Mesenchymal stem cell (in vitro differentiated cells and primary cell): Measurements from ENCODE around the gene TRPV3.

Source experiments
- DNase-seq: peaks from one replicate; pipeline ENCODE4 v3.0.0-alpha.2; 2013
- H2AFZ ChIP-seq: one replicate; pipeline ENCODE4 v1.6.1; 2013; ENCODE audit warnings: low read depth, mild to moderate bottlenecking, control low read depth, inconsistent platforms, low read length, moderate library complexity
- H2AK5ac ChIP-seq: 2 replicates; pipeline ENCODE4 v1.6.1; 2013; ENCODE audit warnings: low read length, moderate library complexity, mild to moderate bottlenecking, inconsistent platforms; ENCODE audit not compliant: severe bottlenecking
- H2BK120ac ChIP-seq: one replicate; pipeline ENCODE4 v1.6.1; 2013; ENCODE audit warnings: low read depth, mild to moderate bottlenecking, inconsistent platforms, low read length, moderate library complexity
- H2BK12ac ChIP-seq, 2 experiments: one replicate each; pipeline ENCODE4 v1.6.1; 2013; ENCODE audit warnings: inconsistent platforms in 2 of 2, low read length in 2 of 2, mild to moderate bottlenecking in 2 of 2, moderate library complexity in 2 of 2, control low read depth in 1 of 2
- H2BK15ac ChIP-seq: one replicate; pipeline ENCODE4 v1.6.1; 2013; ENCODE audit warnings: mild to moderate bottlenecking, low read depth, inconsistent platforms; ENCODE audit not compliant: poor library complexity, severe bottlenecking
- H2BK5ac ChIP-seq: 2 replicates; pipeline ENCODE4 v1.6.1; 2013; ENCODE audit warnings: low read depth, mild to moderate bottlenecking, low read length, control low read depth, inconsistent platforms; ENCODE audit not compliant: poor library complexity, severe bottlenecking
- H3K14ac ChIP-seq, 2 experiments: one replicate each; pipeline ENCODE4 v1.6.1; 2013; ENCODE audit warnings: inconsistent platforms in 2 of 2, low read length in 2 of 2, control low read depth in 1 of 2, mild to moderate bottlenecking in 1 of 2, moderate library complexity in 1 of 2
- H3K18ac ChIP-seq, 2 experiments: one replicate each; pipeline ENCODE4 v1.6.1; 2013; ENCODE audit warnings: inconsistent platforms in 2 of 2, low read length in 2 of 2, control low read depth in 1 of 2, low read depth in 1 of 2, mild to moderate bottlenecking in 1 of 2
- H3K23ac ChIP-seq, 2 experiments: one replicate each; pipeline ENCODE4 v1.6.1; 2013; ENCODE audit warnings: inconsistent platforms in 2 of 2, low read length in 2 of 2, mild to moderate bottlenecking in 2 of 2, moderate library complexity in 2 of 2, control low read depth in 1 of 2
- H3K27ac ChIP-seq: 2 replicates; pipeline ENCODE4 v1.5.1; 2013; ENCODE audit warnings: mild to moderate bottlenecking, moderate library complexity, low read length, control low read depth, inconsistent platforms; ENCODE audit not compliant: poor library complexity, severe bottlenecking
- H3K27me3 ChIP-seq, 2 experiments: 2 replicates each; pipeline versions ENCODE4 v1.6.1 to v1.7.0; 2013; ENCODE audit warnings: low read length in 2 of 2, mild to moderate bottlenecking in 2 of 2, moderate library complexity in 2 of 2, control low read depth in 1 of 2, inconsistent platforms in 1 of 2; ENCODE audit not compliant: control insufficient read depth in 1 of 2, insufficient read depth in 1 of 2
- H3K36me3 ChIP-seq, 2 experiments: 2 replicates each; pipeline versions ENCODE4 v1.6.1 to v1.7.0; 2013; ENCODE audit warnings: low read length in 2 of 2, control low read depth in 1 of 2, inconsistent platforms in 1 of 2, low read depth in 1 of 2, mild to moderate bottlenecking in 1 of 2; ENCODE audit not compliant: insufficient read depth in 2 of 2, control insufficient read depth in 1 of 2
- H3K4ac ChIP-seq, 2 experiments: one replicate each; pipeline ENCODE4 v1.6.1; 2013; ENCODE audit warnings: inconsistent platforms in 2 of 2, low read length in 2 of 2, mild to moderate bottlenecking in 2 of 2, moderate library complexity in 2 of 2, control low read depth in 1 of 2, low read depth in 1 of 2
- H3K4me1 ChIP-seq: 2 replicates; pipeline ENCODE4 v1.6.1; 2013; ENCODE audit warnings: low read depth, low read length, control low read depth; ENCODE audit not compliant: control insufficient read depth, insufficient read depth
- H3K4me2 ChIP-seq: 2 replicates; pipeline ENCODE4 v1.6.1; 2013; ENCODE audit warnings: low read length, mild to moderate bottlenecking, inconsistent platforms; ENCODE audit not compliant: poor library complexity, severe bottlenecking
- H3K4me3 ChIP-seq, 2 experiments: 2 replicates each; pipeline versions ENCODE4 v1.5.1 to v1.7.0; 2013; ENCODE audit warnings: low read length in 2 of 2, mild to moderate bottlenecking in 2 of 2, control low read depth in 1 of 2, low read depth in 1 of 2; ENCODE audit not compliant: insufficient read depth in 1 of 2
- H3K79me1 ChIP-seq: replicated peaks from 2 replicates; pipeline ENCODE4 v1.6.1; 2013; ENCODE audit warnings: mild to moderate bottlenecking, control low read depth, low read length, inconsistent platforms; ENCODE audit not compliant: poor library complexity, severe bottlenecking
- H3K9ac ChIP-seq: 2 replicates; pipeline ENCODE4 v1.7.0; 2013; ENCODE audit warnings: mild to moderate bottlenecking, low read length, moderate library complexity
- H3K9me3 ChIP-seq: 2 replicates; pipeline ENCODE4 v1.7.0; 2013; ENCODE audit warnings: mild to moderate bottlenecking, low read length; ENCODE audit not compliant: control insufficient read depth
- H4K8ac ChIP-seq: one replicate; pipeline ENCODE4 v1.6.1; 2013; ENCODE audit warnings: inconsistent platforms, mild to moderate bottlenecking, low read length, moderate library complexity
- H4K91ac ChIP-seq: one replicate; pipeline ENCODE4 v1.6.1; 2013; ENCODE audit warnings: mild to moderate bottlenecking, low read length, inconsistent platforms
- WGBS: methylation state at CpG from one replicate; pipeline ENCODE4 v1.1.7; 2013; ENCODE audit warnings: mixed read lengths; 5-methylcytosine and 5-hydroxymethylcytosine counted together

Gene TRPV3

DNA sequence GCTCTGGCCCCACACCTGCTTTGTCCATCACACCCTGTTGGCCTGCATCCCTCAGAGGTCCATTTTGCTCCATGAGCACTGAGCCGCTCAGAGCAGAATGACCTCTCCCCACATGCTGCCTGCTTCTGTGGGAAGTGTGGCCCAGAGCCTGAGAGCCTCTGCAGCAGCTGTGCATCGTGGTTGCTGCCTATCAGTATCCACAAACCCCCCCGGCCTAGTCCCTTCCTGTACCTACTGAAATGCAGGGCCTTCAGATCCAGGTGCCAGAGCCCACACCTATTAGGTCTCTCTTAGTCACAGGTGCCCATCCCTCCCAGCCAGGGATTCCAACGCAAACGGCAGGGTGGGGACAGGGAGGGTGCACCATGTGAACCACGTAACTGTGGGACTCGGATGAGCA is 16.6 kb upstream of the TRPV3 start:
- WGBS, result 96% methylated on average over 7 of the region's 7 CpGs
- no peak overlapping the region for H2AFZ ChIP-seq
- H2BK12ac ChIP-seq, result no peak overlapping the region
- H4K8ac ChIP-seq, result no peak overlapping the region
- H3K9me3 ChIP-seq, result no peaks in the 10 kb centered on the region
- H3K27me3 ChIP-seq, result no peaks in the 10 kb centered on the region
- H3K23ac ChIP-seq, result no peak overlapping the region
- H2AK5ac ChIP-seq, result no peak overlapping the region
- H3K36me3 ChIP-seq, result peaks cover 24 to 44% of the 10 kb centered on the region in 2 experiments
- H3K18ac ChIP-seq, result no peak overlapping the region
- no peak overlapping the region for H2BK15ac ChIP-seq
- no peak overlapping the region for H2BK120ac ChIP-seq
- no peak overlapping the region for H2BK5ac ChIP-seq
- no peak overlapping the region for H4K91ac ChIP-seq
- H3K9ac ChIP-seq, result no peak overlapping the region
- H3K79me1 ChIP-seq, result no peaks in the 10 kb centered on the region
- no peak overlapping the region for H3K4ac ChIP-seq
- no peak overlapping the region for H3K4me3 ChIP-seq
- H3K27ac ChIP-seq, result no peak overlapping the region
- H3K4me1 ChIP-seq, result no peaks in the 10 kb centered on the region
- H3K4me2 ChIP-seq, result no peak overlapping the region
- no peak for DNase-seq
- H3K14ac ChIP-seq, result no peak overlapping the region

DNA sequence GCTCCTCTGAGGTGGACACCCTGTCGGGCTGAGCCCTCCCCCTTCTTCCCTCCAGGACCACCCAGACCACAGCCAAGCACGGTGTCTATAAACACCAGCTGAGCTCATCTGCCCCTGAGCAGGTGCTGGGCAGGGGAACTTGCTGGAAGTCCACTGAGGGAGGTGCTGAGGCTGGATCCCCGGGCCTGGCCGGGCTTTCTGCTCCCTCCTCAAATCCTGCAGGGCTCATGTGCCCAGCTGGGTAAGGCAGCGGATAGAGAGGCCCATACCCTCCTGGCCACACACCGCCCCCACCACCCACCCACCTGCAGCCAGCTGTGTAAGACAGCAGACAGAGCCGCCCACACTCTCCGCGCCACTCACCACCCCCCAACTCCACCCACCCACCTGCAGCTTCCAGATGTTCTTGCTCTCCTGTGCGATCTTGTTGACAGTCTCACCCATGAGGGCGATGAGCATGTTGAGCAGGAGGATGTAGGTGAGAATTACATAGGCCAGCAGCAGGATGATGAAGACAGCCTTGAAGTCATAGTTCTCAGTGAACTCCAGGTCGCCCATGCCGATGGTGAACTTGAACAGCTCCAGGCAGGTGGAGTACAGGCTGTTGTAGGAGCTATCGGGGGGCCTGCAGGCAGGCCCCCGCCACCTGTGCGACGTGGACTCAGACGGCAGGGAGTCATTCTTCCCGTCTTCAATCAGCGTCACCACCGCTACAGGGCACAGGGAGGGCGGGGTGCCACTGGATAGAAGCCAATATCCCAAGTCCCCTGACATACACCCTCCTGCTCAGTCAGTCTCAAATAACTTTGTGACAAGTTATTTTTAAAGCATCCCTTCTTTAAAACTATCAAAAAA is 15.9 kb upstream of the TRPV3 start:
- no peak overlapping the region for H2AK5ac ChIP-seq
- H3K27me3 ChIP-seq, result no peaks in the 10 kb centered on the region
- no peak overlapping the region for H3K4me3 ChIP-seq
- no peak overlapping the region for H4K91ac ChIP-seq
- DNase-seq, result no peak
- H3K23ac ChIP-seq, result no peak overlapping the region
- H3K4me2 ChIP-seq, result no peak overlapping the region
- no peak overlapping the region for H3K9ac ChIP-seq
- no peak overlapping the region for H3K14ac ChIP-seq
- H3K18ac ChIP-seq, result no peak overlapping the region
- no peaks in the 10 kb centered on the region for H3K9me3 ChIP-seq
- no peak overlapping the region for H2BK15ac ChIP-seq
- H2BK120ac ChIP-seq, result no peak overlapping the region
- H2AFZ ChIP-seq, result no peak overlapping the region
- H2BK5ac ChIP-seq, result no peak overlapping the region
- WGBS, result 90% methylated on average over 17 of the region's 22 CpGs
- H3K36me3 ChIP-seq, result peaks cover 24 to 36% of the 10 kb centered on the region in 2 experiments
- no peak overlapping the region for H4K8ac ChIP-seq
- H2BK12ac ChIP-seq, result no peak overlapping the region
- H3K4ac ChIP-seq, result no peak overlapping the region
- H3K27ac ChIP-seq, result no peak overlapping the region
- H3K4me1 ChIP-seq, result no peaks in the 10 kb centered on the region
- H3K79me1 ChIP-seq, result no peaks in the 10 kb centered on the region

DNA sequence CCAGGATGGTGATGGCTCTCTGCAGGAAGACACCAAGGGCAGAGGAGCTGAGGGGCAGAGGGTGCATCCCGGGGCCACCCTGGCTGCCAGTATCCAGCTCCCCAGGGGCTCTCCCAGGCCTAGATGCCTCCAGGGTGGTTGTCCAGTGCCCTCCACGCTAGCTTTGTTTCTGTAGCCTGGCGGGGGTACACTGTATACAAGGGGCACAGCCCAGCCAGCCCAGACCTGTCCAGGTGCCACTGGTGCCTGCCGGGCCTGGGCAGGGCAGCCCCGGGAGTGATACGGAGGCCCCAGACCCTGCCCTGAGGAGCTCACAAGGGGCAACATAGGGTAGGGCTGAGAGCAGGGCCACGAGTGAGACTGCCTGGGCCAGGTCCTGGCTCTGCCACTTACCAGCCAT is 14.6 kb upstream of the TRPV3 start:
- H3K4me1 ChIP-seq, result no peaks in the 10 kb centered on the region
- no peak overlapping the region for H2BK12ac ChIP-seq
- no peak overlapping the region for H2AK5ac ChIP-seq
- WGBS, result 78% methylated on average over 7 of the region's 7 CpGs
- H3K4me2 ChIP-seq, result no peak overlapping the region
- H3K36me3 ChIP-seq, result peaks cover 24 to 29% of the 10 kb centered on the region in 2 experiments
- no peak overlapping the region for H3K4ac ChIP-seq
- H3K14ac ChIP-seq, result no peak overlapping the region
- peak overlapping the region; percentile 3 for H4K91ac ChIP-seq
- no peak overlapping the region for H3K23ac ChIP-seq
- no peaks in the 10 kb centered on the region for H3K27me3 ChIP-seq
- no peak for DNase-seq
- H2BK5ac ChIP-seq, result no peak overlapping the region
- H2AFZ ChIP-seq, result no peak overlapping the region
- no peak overlapping the region for H3K18ac ChIP-seq
- no peak overlapping the region for H2BK15ac ChIP-seq
- no peak overlapping the region for H2BK120ac ChIP-seq
- H3K9me3 ChIP-seq, result no peaks in the 10 kb centered on the region
- H3K9ac ChIP-seq, result no peak overlapping the region
- no peaks in the 10 kb centered on the region for H3K79me1 ChIP-seq
- H4K8ac ChIP-seq, result no peak overlapping the region
- no peak overlapping the region for H3K4me3 ChIP-seq
- no peak overlapping the region for H3K27ac ChIP-seq

DNA sequence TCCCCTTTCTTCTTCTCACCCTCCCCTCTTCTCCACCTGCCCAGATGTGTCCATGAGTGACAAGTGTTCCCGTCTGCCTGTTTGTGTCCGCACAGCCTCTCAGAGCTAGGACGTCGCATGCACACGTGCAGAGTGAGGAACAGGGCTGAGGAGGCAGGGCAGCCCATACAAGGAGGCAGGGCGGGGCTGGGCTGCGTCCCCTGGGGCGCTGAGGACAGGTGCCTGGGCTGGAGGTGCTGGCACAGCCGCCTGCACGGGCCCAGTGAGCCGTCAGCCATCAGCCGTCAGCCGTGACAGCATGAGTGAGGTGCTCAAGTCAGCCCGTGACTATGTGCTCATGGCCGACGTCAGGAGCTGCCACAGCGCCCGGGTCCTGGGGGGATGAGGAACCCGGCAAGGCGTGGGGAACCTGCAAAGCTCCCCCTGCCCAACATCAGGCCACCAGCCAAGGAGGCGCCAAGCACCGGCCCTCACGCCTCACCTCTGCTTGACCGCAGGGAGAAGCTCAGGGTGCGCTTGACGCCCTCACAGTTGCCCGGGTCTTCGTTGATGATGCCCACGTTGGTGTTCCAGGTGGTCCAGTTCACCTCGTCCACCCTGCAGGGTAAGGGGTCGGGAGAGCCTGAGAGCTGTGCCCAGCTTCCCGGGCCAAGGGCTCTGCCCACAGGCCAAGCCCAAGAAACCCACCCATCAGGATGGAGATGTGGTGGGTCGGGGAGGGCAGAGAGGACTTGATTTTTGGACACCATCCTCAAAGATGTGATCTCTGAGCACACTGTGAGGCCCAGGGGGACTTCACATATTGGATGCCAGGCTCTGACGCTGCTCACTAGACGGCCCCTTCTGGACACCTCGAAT is 13.7 kb upstream of the TRPV3 start:
- H3K4me3 ChIP-seq, result no peak overlapping the region
- H3K27ac ChIP-seq, result no peak overlapping the region
- H3K23ac ChIP-seq, result no peak overlapping the region
- no peak overlapping the region for H2AK5ac ChIP-seq
- no peak overlapping the region for H3K4me2 ChIP-seq
- peak overlapping the region; percentile 40 for H2BK15ac ChIP-seq
- H3K4me1 ChIP-seq, result no peaks in the 10 kb centered on the region
- no peak overlapping the region for H3K14ac ChIP-seq
- WGBS, result 94% methylated on average over 34 of the region's 36 CpGs
- H4K91ac ChIP-seq, result peak overlapping the region; percentile 52
- no peaks in the 10 kb centered on the region for H3K79me1 ChIP-seq
- no peak overlapping the region for H2BK5ac ChIP-seq
- H3K27me3 ChIP-seq, result no peaks in the 10 kb centered on the region
- no peak overlapping the region for H3K18ac ChIP-seq
- H3K9me3 ChIP-seq, result no peaks in the 10 kb centered on the region
- H3K9ac ChIP-seq, result no peak overlapping the region
- H2AFZ ChIP-seq, result no peak overlapping the region
- H2BK120ac ChIP-seq, result no peak overlapping the region
- no peak for DNase-seq
- H3K36me3 ChIP-seq, result peaks cover 28 to 30% of the 10 kb centered on the region in 2 experiments
- peak overlapping the region; percentile 4 for H4K8ac ChIP-seq
- no peak overlapping the region for H3K4ac ChIP-seq
- no peak overlapping the region for H2BK12ac ChIP-seq
